WTC11 (cell line): ENCODE measurements around the gene ANO7.

Experiments
- CREM ChIP-seq: sonication (generic); formaldehyde crosslinking; IDR thresholded peaks from 2 replicates; pipeline ENCODE4 v1.8.1; 2022; ENCODE audit warnings: mild to moderate bottlenecking, missing genetic modification reagents, moderate library complexity
- NFYB ChIP-seq: sonication (generic); formaldehyde crosslinking; conservative IDR thresholded peaks from 2 replicates; pipeline ENCODE4 v1.8.0; 2022; ENCODE audit warnings: low read depth, missing genetic modification reagents
- TCF7 ChIP-seq: sonication (generic); formaldehyde crosslinking; IDR thresholded peaks from 2 replicates; pipeline ENCODE4 v1.8.0; 2022; ENCODE audit warnings: mild to moderate bottlenecking, low read depth, missing genetic modification reagents, moderate library complexity
- TEAD4 ChIP-seq: sonication (generic); formaldehyde crosslinking; IDR thresholded peaks from 2 replicates; pipeline ENCODE4 v1.8.0; 2022; ENCODE audit warnings: mild to moderate bottlenecking, missing genetic modification reagents
- TF ChIP-seq, protein P1 (sequence below): fragments of 200-600 bp; IDR thresholded peaks from 2 replicates; pipeline ENCODE4 v1.8.0; 2022; ENCODE audit warnings: antibody characterized with exemption
- TF ChIP-seq, protein P2 (sequence below): sonication (generic); formaldehyde crosslinking; IDR thresholded peaks from 2 replicates; pipeline ENCODE4 v1.8.0; 2022; ENCODE audit warnings: mild to moderate bottlenecking, missing genetic modification reagents
- TF ChIP-seq, protein P3 (sequence below): sonication (generic); formaldehyde crosslinking; IDR thresholded peaks from 2 replicates; pipeline ENCODE4 v1.8.0; 2023; ENCODE audit warnings: missing genetic modification reagents

DNA sequence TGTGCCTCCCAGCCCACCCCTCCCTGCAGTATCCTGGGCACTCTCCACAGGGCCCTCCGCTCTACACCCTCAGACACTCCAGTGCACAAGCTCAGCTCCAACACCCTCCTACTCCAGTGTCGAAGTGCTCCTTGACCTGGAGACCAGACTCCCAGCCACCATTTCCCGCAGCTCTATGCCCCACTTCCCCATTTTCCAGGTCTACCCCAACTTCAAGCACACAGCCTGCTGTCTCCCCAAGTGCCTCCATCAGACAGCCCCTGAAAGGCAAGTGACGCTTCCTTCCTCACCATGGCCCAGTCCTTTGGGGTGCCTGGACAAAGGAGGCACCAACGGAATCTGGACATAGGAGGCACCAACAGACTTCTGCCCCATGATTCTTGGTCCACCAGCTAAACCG is 46.4 kb upstream of the ANO7 start:
- TF ChIP-seq TCF7 (no peak), NFYB (CRISPR knock-in tag) (no peak), TEAD4 (CRISPR knock-in tag) (no peak), CREM (CRISPR knock-in tag) (no peak)
- TF ChIP-seq, protein P1, sequence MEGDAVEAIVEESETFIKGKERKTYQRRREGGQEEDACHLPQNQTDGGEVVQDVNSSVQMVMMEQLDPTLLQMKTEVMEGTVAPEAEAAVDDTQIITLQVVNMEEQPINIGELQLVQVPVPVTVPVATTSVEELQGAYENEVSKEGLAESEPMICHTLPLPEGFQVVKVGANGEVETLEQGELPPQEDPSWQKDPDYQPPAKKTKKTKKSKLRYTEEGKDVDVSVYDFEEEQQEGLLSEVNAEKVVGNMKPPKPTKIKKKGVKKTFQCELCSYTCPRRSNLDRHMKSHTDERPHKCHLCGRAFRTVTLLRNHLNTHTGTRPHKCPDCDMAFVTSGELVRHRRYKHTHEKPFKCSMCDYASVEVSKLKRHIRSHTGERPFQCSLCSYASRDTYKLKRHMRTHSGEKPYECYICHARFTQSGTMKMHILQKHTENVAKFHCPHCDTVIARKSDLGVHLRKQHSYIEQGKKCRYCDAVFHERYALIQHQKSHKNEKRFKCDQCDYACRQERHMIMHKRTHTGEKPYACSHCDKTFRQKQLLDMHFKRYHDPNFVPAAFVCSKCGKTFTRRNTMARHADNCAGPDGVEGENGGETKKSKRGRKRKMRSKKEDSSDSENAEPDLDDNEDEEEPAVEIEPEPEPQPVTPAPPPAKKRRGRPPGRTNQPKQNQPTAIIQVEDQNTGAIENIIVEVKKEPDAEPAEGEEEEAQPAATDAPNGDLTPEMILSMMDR: no peak
- TF ChIP-seq, protein P2, sequence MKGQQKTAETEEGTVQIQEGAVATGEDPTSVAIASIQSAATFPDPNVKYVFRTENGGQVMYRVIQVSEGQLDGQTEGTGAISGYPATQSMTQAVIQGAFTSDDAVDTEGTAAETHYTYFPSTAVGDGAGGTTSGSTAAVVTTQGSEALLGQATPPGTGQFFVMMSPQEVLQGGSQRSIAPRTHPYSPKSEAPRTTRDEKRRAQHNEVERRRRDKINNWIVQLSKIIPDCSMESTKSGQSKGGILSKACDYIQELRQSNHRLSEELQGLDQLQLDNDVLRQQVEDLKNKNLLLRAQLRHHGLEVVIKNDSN (CRISPR knock-in tag): no peak
- TF ChIP-seq, protein P3, sequence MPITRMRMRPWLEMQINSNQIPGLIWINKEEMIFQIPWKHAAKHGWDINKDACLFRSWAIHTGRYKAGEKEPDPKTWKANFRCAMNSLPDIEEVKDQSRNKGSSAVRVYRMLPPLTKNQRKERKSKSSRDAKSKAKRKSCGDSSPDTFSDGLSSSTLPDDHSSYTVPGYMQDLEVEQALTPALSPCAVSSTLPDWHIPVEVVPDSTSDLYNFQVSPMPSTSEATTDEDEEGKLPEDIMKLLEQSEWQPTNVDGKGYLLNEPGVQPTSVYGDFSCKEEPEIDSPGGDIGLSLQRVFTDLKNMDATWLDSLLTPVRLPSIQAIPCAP (CRISPR knock-in tag): no peak
